Measurements from ENCODE around the gene OR51S1.
"Not testable (repeated sequence)": the region's sequence is repeated elsewhere in the genome, so short reads cannot be mapped to it uniquely, and the experiment has no call there.

OR51S1 gene

GRCh38 chr11:4848908-4849532, at the start of gene OR51S1:
OR51S1 (minus strand) TSS chr11:4849208; CDS start chr11:4849208, 0 bp downstream.
- ATAC-seq: no peak

DNA sequence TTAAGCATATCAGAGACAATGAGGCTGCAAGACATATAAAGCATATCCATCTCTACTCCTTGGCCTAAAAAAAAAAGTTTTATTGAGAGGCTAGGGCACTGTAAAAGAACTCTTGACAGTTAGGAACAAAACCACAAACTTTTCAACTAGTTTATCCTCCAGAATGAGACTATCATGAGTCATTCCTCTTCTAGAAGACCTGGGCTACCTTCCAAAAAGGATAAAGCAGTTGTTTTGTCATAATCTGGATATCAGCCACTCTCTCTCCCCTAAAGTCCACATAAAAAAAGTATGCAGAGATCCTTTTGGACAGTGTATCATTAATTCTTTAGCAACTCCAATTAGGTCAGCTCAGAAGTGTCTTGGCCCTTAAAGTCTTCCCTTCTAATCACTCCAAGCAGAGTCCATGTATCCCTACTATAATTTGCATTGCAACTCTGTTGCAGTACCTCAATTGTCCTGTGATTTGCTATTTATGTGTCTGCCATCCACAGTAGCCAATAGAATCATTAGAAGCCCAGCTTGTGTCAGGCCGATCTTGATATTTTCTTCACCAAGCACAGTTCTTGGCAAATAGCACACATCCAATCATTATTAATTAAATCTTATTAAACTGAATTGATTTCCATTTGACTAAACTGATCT, 43.1 kb upstream of the OR51S1 start:
- ATAC-seq: no peak

DNA sequence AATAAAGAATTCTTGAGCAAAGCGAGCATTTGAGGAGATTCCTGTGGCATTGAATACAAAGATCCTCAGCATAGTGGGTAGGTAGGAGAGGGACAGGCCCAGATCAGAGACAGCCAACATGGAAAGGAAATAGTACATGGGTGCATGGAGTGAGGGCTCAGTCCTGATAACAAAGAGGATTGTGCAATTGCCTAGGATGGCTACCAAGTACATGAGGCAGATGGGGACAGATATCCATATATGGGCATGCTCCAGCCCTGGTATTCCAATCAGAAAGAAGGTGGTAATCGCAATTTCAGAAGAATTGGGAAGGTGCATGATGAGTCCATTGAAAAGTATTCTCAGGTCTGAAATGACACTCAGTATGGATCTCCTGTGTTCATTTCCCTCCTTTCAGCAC, 41.3 kb upstream of the OR51S1 start:
- no peak for ATAC-seq

DNA sequence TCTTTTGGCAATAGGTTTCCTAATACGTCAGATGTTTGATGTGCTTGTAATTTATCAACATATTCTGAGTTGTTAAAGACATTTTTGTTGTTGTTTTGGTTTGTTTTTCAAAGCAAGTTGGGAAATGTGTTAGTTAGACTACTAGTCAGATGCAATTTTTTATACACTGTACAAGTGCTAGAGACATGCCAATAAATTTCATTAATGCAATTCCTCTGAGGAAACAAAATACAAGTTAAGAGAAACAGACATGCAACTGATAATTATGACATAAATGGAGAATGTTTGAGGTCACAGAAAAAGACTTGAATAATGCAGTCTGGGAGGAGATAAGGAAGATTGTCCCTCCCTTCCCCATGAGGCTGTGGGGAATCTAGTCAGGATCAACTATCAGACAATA, 38.6 kb upstream of the OR51S1 start:
- ATAC-seq: no peak

DNA sequence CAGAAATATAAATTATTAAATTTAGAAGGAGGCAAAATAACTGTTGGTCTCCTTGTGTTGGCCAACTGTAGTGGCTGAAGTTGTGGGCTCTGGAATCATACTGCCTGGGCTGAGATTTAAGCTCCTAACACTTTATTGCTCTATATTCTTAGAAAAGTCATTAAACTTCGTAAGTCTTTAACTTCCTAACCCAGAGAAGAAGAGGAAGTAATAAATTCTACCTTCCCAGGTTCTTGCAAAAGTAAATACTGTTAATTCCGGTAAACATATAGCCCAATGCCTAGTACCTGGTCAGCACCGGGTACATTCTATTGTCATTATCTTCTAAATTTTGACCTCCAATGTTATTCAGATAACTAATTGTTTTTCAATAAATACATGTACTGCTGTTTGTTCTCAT, 37.2 kb upstream of the OR51S1 start:
- ATAC-seq: no peak

GRCh38 chr11:4884361-4884760, 35.4 kb upstream of the OR51S1 start:
- ATAC-seq: no peak

DNA sequence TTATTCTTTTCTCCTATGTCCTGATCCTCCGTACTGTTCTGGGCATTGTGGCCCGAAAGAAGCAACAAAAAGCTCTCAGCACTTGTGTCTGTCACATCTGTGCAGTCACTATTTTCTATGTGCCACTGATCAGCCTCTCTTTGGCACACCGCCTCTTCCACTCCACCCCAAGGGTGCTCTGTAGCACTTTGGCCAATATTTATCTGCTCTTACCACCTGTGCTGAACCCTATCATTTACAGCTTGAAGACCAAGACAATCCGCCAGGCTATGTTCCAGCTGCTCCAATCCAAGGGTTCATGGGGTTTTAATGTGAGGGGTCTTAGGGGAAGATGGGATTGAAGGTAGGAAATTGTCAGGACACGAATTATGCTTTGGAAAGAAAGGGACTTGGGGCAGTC, 33.5 kb upstream of the OR51S1 start:
- ATAC-seq: no peak

DNA sequence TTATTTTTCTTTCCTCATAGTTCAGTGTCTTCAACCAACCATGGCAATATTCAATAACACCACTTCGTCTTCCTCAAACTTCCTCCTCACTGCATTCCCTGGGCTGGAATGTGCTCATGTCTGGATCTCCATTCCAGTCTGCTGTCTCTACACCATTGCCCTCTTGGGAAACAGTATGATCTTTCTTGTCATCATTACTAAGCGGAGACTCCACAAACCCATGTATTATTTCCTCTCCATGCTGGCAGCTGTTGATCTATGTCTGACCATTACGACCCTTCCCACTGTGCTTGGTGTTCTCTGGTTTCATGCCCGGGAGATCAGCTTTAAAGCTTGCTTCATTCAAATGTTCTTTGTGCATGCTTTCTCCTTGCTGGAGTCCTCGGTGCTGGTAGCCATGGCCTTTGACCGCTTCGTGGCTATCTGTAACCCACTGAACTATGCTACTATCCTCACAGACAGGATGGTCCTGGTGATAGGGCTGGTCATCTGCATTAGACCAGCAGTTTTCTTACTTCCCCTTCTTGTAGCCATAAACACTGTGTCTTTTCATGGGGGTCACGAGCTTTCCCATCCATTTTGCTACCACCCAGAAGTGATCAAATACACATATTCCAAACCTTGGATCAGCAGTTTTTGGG, 33.0 kb upstream of the OR51S1 start, which contains the start of gene OR51T1:
OR51T1 (plus strand) TSS at position 41 of the 641 bp plus-strand sequence; CDS start at position 41, 0 bp downstream.
- ATAC-seq: no peak

GRCh38 chr11:4881188-4881587, 32.2 kb upstream of the OR51S1 start:
- no peak for ATAC-seq

DNA sequence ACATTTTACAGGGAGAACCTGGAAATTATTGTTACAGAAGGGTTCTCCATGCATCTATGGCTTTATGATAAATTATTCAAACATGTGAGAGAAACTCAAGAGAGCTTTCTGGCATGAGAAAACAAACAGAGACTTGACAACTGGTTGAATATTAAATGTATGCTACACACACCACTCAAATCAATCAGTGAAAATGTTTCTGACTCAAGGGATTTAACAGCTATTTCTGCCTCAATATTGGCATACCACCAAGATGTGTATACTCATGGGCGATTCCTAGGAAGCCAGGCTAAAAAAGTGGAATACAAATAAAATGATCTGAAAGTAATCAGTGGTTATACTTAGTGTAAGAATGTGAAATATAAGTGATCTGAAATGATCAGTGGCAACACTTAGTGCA, 16.8 kb upstream of the OR51S1 start:
- ATAC-seq: no peak

- ATAC-seq: no peak
Observed at GRCh38 chr11:4863876-4864275, 14.9 kb upstream of the OR51S1 start.

DNA sequence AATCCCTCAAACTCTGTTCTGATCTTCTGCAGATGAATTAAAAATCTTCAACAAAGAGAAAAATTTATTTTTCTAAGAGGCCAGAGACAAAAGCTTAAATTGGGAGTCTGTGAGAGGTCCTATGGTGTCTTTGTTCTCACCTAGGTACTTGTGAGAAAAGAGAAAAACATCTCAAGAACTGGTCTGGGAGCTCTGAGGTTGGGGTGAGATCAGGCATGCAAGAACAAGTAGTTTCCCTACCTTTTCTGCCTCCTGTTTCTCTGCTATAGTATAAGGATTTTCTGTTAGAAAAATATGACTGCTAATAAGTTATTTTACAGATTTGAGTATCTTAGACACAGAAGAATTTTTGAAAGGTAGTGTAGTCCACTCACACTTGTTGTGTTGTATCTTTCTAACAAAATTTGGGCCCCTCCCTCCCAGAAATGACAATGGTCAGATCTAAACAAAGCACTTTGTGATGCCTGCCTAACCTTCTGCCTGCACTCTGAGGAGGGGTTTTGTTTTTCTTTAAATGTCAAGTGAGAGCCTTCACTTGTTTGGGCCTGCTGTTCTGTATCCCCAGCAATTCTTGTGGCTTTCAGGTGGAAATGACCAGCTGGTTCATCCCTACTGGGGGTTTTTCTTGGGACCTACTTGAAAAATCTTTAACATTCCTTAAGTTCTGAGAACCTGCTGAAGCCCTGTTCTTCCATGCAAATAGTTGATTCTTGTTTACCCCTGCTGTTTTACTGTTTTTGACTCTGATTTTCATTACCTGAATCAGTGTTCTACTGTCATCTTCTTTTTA, 13.6 kb upstream of the OR51S1 start:
- no peak for ATAC-seq

DNA sequence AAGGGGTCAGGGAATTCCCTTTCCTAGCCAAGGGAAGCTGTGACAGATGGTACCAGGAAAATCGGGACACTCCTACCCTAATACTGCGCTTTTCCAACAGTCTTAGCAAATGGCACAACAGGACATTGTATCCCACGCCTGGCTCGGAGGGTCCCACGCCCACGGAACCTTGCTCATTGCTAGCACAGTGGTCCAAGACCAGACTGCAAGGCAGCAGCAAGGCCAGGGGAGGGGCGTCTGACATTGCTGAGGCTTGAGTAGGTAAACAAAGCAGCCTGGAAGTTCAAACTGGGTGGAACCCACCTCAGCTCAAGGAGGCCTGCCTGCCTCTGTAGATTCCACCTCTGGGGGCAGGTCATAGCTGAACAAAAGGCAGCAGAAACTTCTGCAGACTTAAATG, 5.3 kb upstream of the OR51S1 start:
- not testable (repeated sequence) for ATAC-seq

- no peak for ATAC-seq
Observed at GRCh38 chr11:4851033-4851432, 2.0 kb upstream of the OR51S1 start.

GRCh38 chr11:4839851-4840549, 9.0 kb downstream of the OR51S1 start:
- no peak for ATAC-seq

DNA sequence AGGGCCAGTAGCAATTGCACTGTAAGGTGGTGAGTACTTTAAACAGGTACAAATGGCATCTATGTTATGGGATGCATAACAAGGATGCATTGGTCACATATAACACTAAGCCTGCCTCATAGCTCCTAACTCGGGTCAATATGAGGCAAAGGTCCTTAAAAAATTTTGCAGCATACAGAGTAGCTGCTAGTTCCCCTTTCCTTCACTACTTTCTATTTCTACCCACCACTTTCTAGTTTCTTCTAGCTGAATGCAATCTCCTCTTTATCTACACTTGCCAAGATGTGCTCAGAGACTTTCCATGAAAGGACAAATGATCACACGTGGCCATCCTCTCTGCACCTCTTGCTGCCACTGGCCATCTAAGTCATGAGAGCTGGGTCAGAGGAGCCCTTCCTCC, 18.1 kb downstream of the OR51S1 start:
- no peak for ATAC-seq

DNA sequence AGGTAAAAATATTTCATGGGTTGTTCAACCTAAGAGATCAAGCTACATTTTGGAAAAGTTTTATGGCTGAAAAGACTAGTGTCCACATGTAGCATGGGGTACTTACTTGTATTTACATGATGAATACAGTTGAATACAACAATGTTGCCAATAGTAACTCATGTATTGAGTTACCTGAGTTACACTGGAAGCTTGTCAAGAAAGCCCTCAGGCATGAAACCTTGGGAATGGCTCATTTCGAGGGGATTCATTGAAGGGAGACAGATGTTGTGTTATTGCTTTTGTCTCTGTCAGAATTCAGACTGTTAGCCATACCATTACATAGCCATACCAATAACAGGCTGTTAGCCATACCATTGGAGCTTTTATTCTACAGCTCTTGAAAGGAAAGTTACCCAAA, 18.7 kb downstream of the OR51S1 start:
- no peak for ATAC-seq

DNA sequence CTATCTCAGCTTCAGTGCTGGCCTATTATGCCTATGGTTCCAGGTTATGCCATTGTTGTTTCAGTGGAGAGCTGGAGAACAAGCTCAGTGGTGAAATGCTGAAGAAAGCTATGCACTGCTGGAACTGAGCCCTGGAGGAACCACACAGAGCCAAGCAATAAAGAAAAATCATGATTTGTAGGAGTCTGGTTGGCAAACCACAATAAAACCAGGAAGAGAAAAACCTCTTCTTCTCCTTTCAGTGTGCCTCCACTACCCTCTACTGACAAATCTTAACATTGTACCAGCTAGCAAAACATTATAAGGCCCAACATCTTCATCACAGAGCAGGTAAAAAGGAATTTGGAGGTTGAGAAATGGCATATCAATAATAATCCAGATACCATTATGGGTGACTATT, 22.6 kb downstream of the OR51S1 start:
- no peak for ATAC-seq

- ATAC-seq: no peak
Observed at GRCh38 chr11:4825132-4825531, 23.9 kb downstream of the OR51S1 start.

- ATAC-seq: no peak
Observed at GRCh38 chr11:4821021-4821420, 28.0 kb downstream of the OR51S1 start, which contains the start of gene OR51F2. OR51F2 (plus strand) TSS chr11:4821321; CDS start chr11:4821422, 101 bp downstream.

DNA sequence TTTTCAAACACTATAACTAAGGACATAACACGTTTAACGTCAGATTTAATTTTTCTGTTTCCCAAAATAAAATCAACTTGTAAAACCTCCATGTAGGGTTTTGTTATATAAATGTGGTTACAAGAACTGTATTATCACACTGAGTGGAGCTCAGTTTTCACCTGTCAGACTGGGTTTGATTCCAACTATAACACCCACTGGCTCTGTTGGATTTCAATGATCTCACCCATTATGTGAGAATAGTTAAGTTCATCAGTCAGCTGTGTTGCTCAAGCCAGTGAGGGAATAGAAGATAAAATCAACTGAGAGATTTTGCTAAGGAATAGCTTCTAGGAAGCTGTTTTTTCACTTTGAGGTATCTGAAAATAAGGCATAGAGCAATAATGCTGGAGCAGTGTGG, 39.8 kb downstream of the OR51S1 start:
- ATAC-seq: no peak

GRCh38 chr11:4808476-4808875, 40.5 kb downstream of the OR51S1 start:
- no peak for ATAC-seq

GRCh38 chr11:4804280-4804679, 44.7 kb downstream of the OR51S1 start, which contains the start of gene OR52R1:
OR52R1 (minus strand) TSS chr11:4804380; CDS start chr11:4804380, 0 bp downstream.
- ATAC-seq: no peak

Data from activated CD4-positive, CD25-positive, alpha-beta regulatory T cell treated with anti-CD3 and anti-CD28 coated beads, Interleukin-2, amount 50 U/mL, for 24 hours (primary cell).